SK-N-SH (cell line): Measurements from ENCODE around the gene TECPR1. TPM values are rescaled to one million over a fixed set of nuclear protein-coding genes. Genes with fewer than 3 reads are reported as not detected.

Source experiments
- CTCF ChIA-PET: fragments of 300-600, 350-600 bp; formaldehyde crosslinking; extraction: SDS; loops from one replicate; lab custom pipeline; 2021; lab: Yijun Ruan, JAX
- POLR2A ChIA-PET: fragments of 350-600 bp; sonication (Branson Sonifier 250); formaldehyde crosslinking; extraction: SDS; loops from one replicate; lab custom pipeline; 2020; ENCODE audit warnings: antibody characterized with exemption, inconsistent platforms; lab: Yijun Ruan, JAX
- DNase-seq: peaks from one replicate; pipeline ENCODE4 v3.0.0; 2012
- H2AFZ ChIP-seq: fragments of 200-600 bp; sonication (generic); 2 replicates; pipeline ENCODE4 v1.8.1; 2016; ENCODE audit warnings: antibody characterized with exemption, mild to moderate bottlenecking, low read depth
- H3F3A ChIP-seq: fragments of 200-600 bp; sonication (generic); replicated peaks from 2 replicates; pipeline ENCODE3; 2016; ENCODE audit warnings: antibody characterized with exemption, mild to moderate bottlenecking; ENCODE audit not compliant: insufficient read depth
- H3K27ac ChIP-seq, 2 experiments: fragments of 200-500 bp in 1 of 2; fragments of 200-600 bp in 1 of 2; sonication (Bioruptor generic) in 1 of 2; sonication (generic), shearing (Covaris generic) in 1 of 2; 2 replicates each; pipeline versions ENCODE4 v1.5.1 to v1.6.1; 2014 to 2016; ENCODE audit warnings: low read depth in 2 of 2, inconsistent platforms in 1 of 2, low read length in 1 of 2, mild to moderate bottlenecking in 1 of 2, mixed read lengths in 1 of 2
- H3K27me3 ChIP-seq: fragments of 200-600 bp; sonication (generic), shearing (Covaris generic); 2 replicates; pipeline ENCODE4 v1.6.1; 2016; ENCODE audit warnings: mixed run types; ENCODE audit not compliant: insufficient read depth
- H3K36me3 ChIP-seq, 2 experiments: fragments of 200-500 bp in 1 of 2; fragments of 200-600 bp in 1 of 2; sonication (Bioruptor generic) in 1 of 2; sonication (generic) in 1 of 2; replicated peaks in 1 of 2; 2 replicates each; pipeline versions ENCODE3 to v1.5.1; 2014 to 2016; ENCODE audit warnings: low read length in 1 of 2, mild to moderate bottlenecking in 1 of 2; ENCODE audit not compliant: insufficient read depth in 2 of 2, control insufficient read depth in 1 of 2
- H3K4me1 ChIP-seq, 2 experiments: fragments of 200-500 bp in 1 of 2; fragments of 200-600 bp in 1 of 2; sonication (Bioruptor generic) in 1 of 2; sonication (generic), shearing (Covaris generic) in 1 of 2; 2 replicates each; pipeline versions ENCODE4 v1.5.1 to v1.6.1; 2014 to 2016; ENCODE audit warnings: low read depth in 1 of 2, low read length in 1 of 2, mixed run types in 1 of 2; ENCODE audit not compliant: insufficient read depth in 2 of 2, control insufficient read depth in 1 of 2
- H3K4me2 ChIP-seq: fragments of 200-600 bp; sonication (generic), shearing (Covaris generic); 2 replicates; pipeline ENCODE4 v1.6.1; 2017; ENCODE audit warnings: mixed run types
- H3K4me3 ChIP-seq, 2 experiments: fragments of 200-500 bp in 1 of 2; fragments of 200-600 bp in 1 of 2; sonication (Bioruptor generic) in 1 of 2; sonication (generic), shearing (Covaris generic) in 1 of 2; 2 replicates each; pipeline versions ENCODE4 v1.5.1 to v1.8.1; 2014 to 2016; ENCODE audit warnings: low read depth in 2 of 2, inconsistent platforms in 1 of 2, low read length in 1 of 2, mild to moderate bottlenecking in 1 of 2, mixed read lengths in 1 of 2, moderate library complexity in 1 of 2
- H3K79me2 ChIP-seq: fragments of 200-600 bp; sonication (generic); 2 replicates; pipeline ENCODE4 v1.8.1; 2017; ENCODE audit warnings: mild to moderate bottlenecking; ENCODE audit not compliant: insufficient read depth
- H3K9ac ChIP-seq: fragments of 200-600 bp; sonication (generic); 2 replicates; pipeline ENCODE4 v1.6.1; 2017; ENCODE audit warnings: mixed run types
- H3K9me2 ChIP-seq: fragments of 200-600 bp; sonication (generic); 2 replicates; pipeline ENCODE4 v1.6.1; 2017; ENCODE audit warnings: mixed run types
- H3K9me3 ChIP-seq: fragments of 200-600 bp; sonication (generic); 2 replicates; pipeline ENCODE4 v1.6.1; 2017; ENCODE audit warnings: mixed run types, mild to moderate bottlenecking, moderate library complexity
- H4K20me1 ChIP-seq: fragments of 200-600 bp; sonication (generic); 2 replicates; pipeline ENCODE4 v1.6.1; 2017; ENCODE audit warnings: mild to moderate bottlenecking, mixed run types; ENCODE audit not compliant: insufficient read depth
- ELF1 ChIP-seq: IDR thresholded peaks from 2 replicates; pipeline ENCODE4 v1.4.0; 2012
- EP300 ChIP-seq, 2 experiments: IDR thresholded peaks; 2 replicates each; pipeline versions ENCODE4 v1.4.0 to v1.6.1; 2012; ENCODE audit warnings: borderline replicate concordance in 1 of 2, low read depth in 1 of 2, low read length in 1 of 2
- FOXM1 ChIP-seq: IDR thresholded peaks from 2 replicates; pipeline ENCODE4 v1.4.0; 2012; ENCODE audit warnings: low read depth, mild to moderate bottlenecking
- GATA2 ChIP-seq: sonication (generic); formaldehyde crosslinking; IDR thresholded peaks from 2 replicates; pipeline ENCODE4 v1.5.0; 2020; ENCODE audit warnings: mild to moderate bottlenecking, missing genetic modification reagents
- JUND ChIP-seq: IDR thresholded peaks from 2 replicates; pipeline ENCODE4 v1.4.0; 2012
- MAX ChIP-seq: IDR thresholded peaks from 2 replicates; pipeline ENCODE4 v1.4.0; 2012; ENCODE audit warnings: low read depth
- MEF2A ChIP-seq: IDR thresholded peaks from 2 replicates; pipeline ENCODE4 v1.4.0; 2012; ENCODE audit warnings: low read depth, borderline replicate concordance
- MXI1 ChIP-seq: IDR thresholded peaks from 2 replicates; pipeline ENCODE4 v1.6.1; 2012; ENCODE audit warnings: mild to moderate bottlenecking, low read depth, low read length, improper control_type of control experiment
- PBX3 ChIP-seq: IDR thresholded peaks from 2 replicates; pipeline ENCODE4; 2012
- POLR2AphosphoS5 ChIP-seq: IDR thresholded peaks from 2 replicates; pipeline ENCODE4 v1.6.1; 2012; ENCODE audit warnings: low read depth, low read length
- RFX5 ChIP-seq: IDR thresholded peaks from 2 replicates; pipeline ENCODE4 v1.6.1; 2012; ENCODE audit warnings: mild to moderate bottlenecking, improper control_type of control experiment, low read length
- RXRA ChIP-seq: IDR thresholded peaks from 2 replicates; pipeline ENCODE4 v1.4.0; 2012; ENCODE audit warnings: low read depth, mild to moderate bottlenecking, borderline replicate concordance
- WGBS: methylation state at CpG from one replicate; pipeline ENCODE4 v1.1.6; 2017; ENCODE audit warnings: low lambda C conversion rate; 5-methylcytosine and 5-hydroxymethylcytosine counted together
- polyA plus RNA-seq, 3 experiments: library from polyadenylated mRNA; depleted of rRNA; stranded (reverse); fragments of >200 nt; gene quantifications; 2 replicates each; pipeline ENCODE4 v1.2.3, GENCODE V29; 2012

TECPR1 gene
- polyA plus RNA-seq, 1 of the 3 experiments (the other 2 are of a cell fraction), result 6.8 TPM

- no peaks in the 10 kb centered on the region for H3K9me3 ChIP-seq
- no peaks in the 10 kb centered on the region for H3K79me2 ChIP-seq
- no peaks in the 10 kb centered on the region for H4K20me1 ChIP-seq
- H3K4me2 ChIP-seq, result no peak overlapping the region
- no peak for DNase-seq
- ChIA-PET CTCF (no interaction called here), POLR2A (no interaction called here)
- H3K27ac ChIP-seq, result no peak overlapping the region
- no peak overlapping the region for H3K9ac ChIP-seq
- H3K4me3 ChIP-seq, result no peak overlapping the region
- H2AFZ ChIP-seq, result no peak overlapping the region
- H3K36me3 ChIP-seq, result peaks cover 8 to 13% of the 10 kb centered on the region in 2 experiments
- 87% methylated on average over 15 of the region's 15 CpGs for WGBS
- peaks cover 4% of the 10 kb centered on the region for H3F3A ChIP-seq
- H3K4me1 ChIP-seq, result no peaks in the 10 kb centered on the region
- TF ChIP-seq MEF2A (no peak), RFX5 (no peak), JUND (no peak), MXI1 (no peak)
- H3K27me3 ChIP-seq, result no peaks in the 10 kb centered on the region
- no peaks in the 10 kb centered on the region for H3K9me2 ChIP-seq
These were observed 28.6 kb downstream of the TECPR1 start for GRCh38 chr7:98223351-98223897.

- peak; percentile 52 for DNase-seq
- no peak overlapping the region for H3K27ac ChIP-seq
- H3K79me2 ChIP-seq, result no peaks in the 10 kb centered on the region
- TF ChIP-seq ELF1 (no peak), RXRA (no peak), PBX3 (no peak), JUND (no peak), GATA2 (CRISPR knock-in tag) (no peak), MAX (no peak), EP300 (IDR thresholded peaks at IDR 0.05; ENCODE audit: borderline replicate concordance in 1 of 2, low read depth in 1 of 2, low read length in 1 of 2) (no peak), FOXM1 (no peak), POLR2AphosphoS5 (no peak)
- no peaks in the 10 kb centered on the region for H3K9me2 ChIP-seq
- H3K4me3 ChIP-seq, result no peak overlapping the region
- H3K4me1 ChIP-seq, result no peaks in the 10 kb centered on the region
- no peaks in the 10 kb centered on the region for H3K27me3 ChIP-seq
- H3K36me3 ChIP-seq, result peaks cover 7 to 8% of the 10 kb centered on the region in 2 experiments
- 96% methylated on average over 15 of the region's 30 CpGs for WGBS
- H3F3A ChIP-seq, result no peaks in the 10 kb centered on the region
- no peaks in the 10 kb centered on the region for H4K20me1 ChIP-seq
- ChIA-PET POLR2A (no interaction called here), CTCF (interaction anchor here (1.4 to 1.5 kb wide), 2 partner anchors 54 to 201 kb away, joined by 4 to 5 read pairs; no protein-coding TSS in a partner anchor)
- no peak overlapping the region for H2AFZ ChIP-seq
- H3K9me3 ChIP-seq, result no peaks in the 10 kb centered on the region
- no peak overlapping the region for H3K9ac ChIP-seq
- no peak overlapping the region for H3K4me2 ChIP-seq
These were observed 29.4 kb downstream of the TECPR1 start for GRCh38 chr7:98222533-98223195.
